Spleen (tissue), 11 donors: ENCODE data around the gene BPIFA1. TPM values are rescaled to one million over a fixed set of nuclear protein-coding genes. Genes with fewer than 3 reads are reported as not detected.

Experiments
- DNase-seq: peaks from one replicate; pipeline ENCODE4 v3.0.0-alpha.2; 2020
- H3K27ac ChIP-seq, 8 donors: fragments of 200-600 bp; sonication (generic) in 7 of 8; 1 replicate in 4 of 8; 2 replicates in 4 of 8; pipeline versions ENCODE4 v1.5.0 to v1.8.0; 2016 to 2021; ENCODE audit warnings: inconsistent platforms in 4 of 8, mild to moderate bottlenecking in 4 of 8, moderate library complexity in 1 of 8
- H3K27me3 ChIP-seq, 7 donors: fragments of 200-600 bp; sonication (generic) in 6 of 7; replicated peaks in 1 of 7; 1 replicate in 4 of 7; 2 replicates in 3 of 7; pipeline versions ENCODE4 v1.5.0 to v1.8.0; 2016 to 2021; ENCODE audit warnings: inconsistent platforms in 3 of 7, mild to moderate bottlenecking in 1 of 7
- H3K36me3 ChIP-seq, 6 donors: fragments of 200-600 bp; sonication (generic) in 5 of 6; 1 replicate in 4 of 6; 2 replicates in 2 of 6; pipeline versions ENCODE4 v1.5.0 to v1.8.0; 2016 to 2021; ENCODE audit warnings: inconsistent platforms in 2 of 6
- H3K4me1 ChIP-seq, 6 donors: fragments of 200-600 bp; sonication (generic) in 5 of 6; 1 replicate in 3 of 6; 2 replicates in 3 of 6; pipeline versions ENCODE4 v1.5.0 to v1.8.0; 2016 to 2021; ENCODE audit warnings: inconsistent platforms in 3 of 6
- H3K4me3 ChIP-seq, 8 donors: fragments of 200-600 bp; sonication (generic) in 7 of 8; 1 replicate in 4 of 8; 2 replicates in 4 of 8; pipeline versions ENCODE4 v1.5.0 to v1.8.0; 2016 to 2021; ENCODE audit warnings: inconsistent platforms in 4 of 8, mild to moderate bottlenecking in 4 of 8, moderate library complexity in 2 of 8
- H3K9me3 ChIP-seq, 8 donors: fragments of 200-600 bp; sonication (generic) in 7 of 8; 1 replicate in 4 of 8; 2 replicates in 4 of 8; pipeline versions ENCODE4 v1.5.0 to v1.8.0; 2016 to 2021; ENCODE audit warnings: inconsistent platforms in 4 of 8
- POLR2A ChIP-seq, 3 donors: fragments of 450-650 bp; IDR thresholded peaks; one replicate each; pipeline ENCODE4 v1.5.1; 2017; ENCODE audit warnings: antibody characterized with exemption in 3 of 3, mild to moderate bottlenecking in 1 of 3
- POLR2AphosphoS5 ChIP-seq, 3 donors: sonication (generic); formaldehyde crosslinking; IDR thresholded peaks; one replicate each; pipeline ENCODE4 v1.5.1; 2017; ENCODE audit warnings: antibody characterized with exemption in 3 of 3
- WGBS, 5 donors: extraction: QIAGEN DNeasy Blood & Tissue Kit in 3 of 5; methylation state at CpG; one replicate each; pipeline versions ENCODE4 v1.1.5 to v1.1.7; 2013 to 2018; 5-methylcytosine and 5-hydroxymethylcytosine counted together
- intact Hi-C: fragments of 100-400 bp; cut with DNase I; formaldehyde crosslinking; loops from one replicate; pipeline ENCODE4 v1.15.0; 2023; ENCODE audit warnings: low total_unique reads
- polyA plus RNA-seq, 3 donors: library from polyadenylated mRNA; stranded (reverse); fragments of 200-250 nt; gene quantifications; one replicate each; pipeline ENCODE4 v1.2.1, GENCODE V29; 2013
- total RNA-seq, 7 donors: library from RNA; depleted of rRNA in 3 of 7; stranded (reverse); fragments of >200 nt in 3 of 7; fragmentation: NEBNext Ultra II Directional in 4 of 7; extraction: Animal tissue kit (Norgen Biotek cat#: 25700) in 4 of 7; gene quantifications; one replicate each; pipeline versions ENCODE4 v1.1.0 to v1.2.1, GENCODE V29; 2016 to 2021
- TF ChIP-seq, protein P1 (sequence below), 11 experiments: fragments of 200-600 bp in 7 of 11; fragments of 450-650 bp in 4 of 11; sonication (generic) in 4 of 11; IDR thresholded peaks in 8 of 11; conservative IDR thresholded peaks in 3 of 11; 1 replicate in 7 of 11; 2 replicates in 4 of 11; pipeline versions ENCODE4 v1.4.0 to v1.8.0; 2016 to 2021; ENCODE audit warnings: antibody characterized with exemption in 11 of 11, inconsistent platforms in 4 of 11, mild to moderate bottlenecking in 1 of 11
- donor health status: healthy with polysubstance abuse.
- donor health status: DM: no; HTN: no; CAD: no; lungs with moderate emphysema.
- donor health status: DM: no; HTN: no; CAD: no.
- donor health status: Bipolar disorder and iron deficiency.
- donor health status: healthy.
- donor health status: DM: no; HTN: no; CAD: no.
- donor health status: DM: yes; HTN: yes; CAD: no.

Gene BPIFA1
- total and polyA plus RNA-seq, 10 donors = not detected

DNA sequence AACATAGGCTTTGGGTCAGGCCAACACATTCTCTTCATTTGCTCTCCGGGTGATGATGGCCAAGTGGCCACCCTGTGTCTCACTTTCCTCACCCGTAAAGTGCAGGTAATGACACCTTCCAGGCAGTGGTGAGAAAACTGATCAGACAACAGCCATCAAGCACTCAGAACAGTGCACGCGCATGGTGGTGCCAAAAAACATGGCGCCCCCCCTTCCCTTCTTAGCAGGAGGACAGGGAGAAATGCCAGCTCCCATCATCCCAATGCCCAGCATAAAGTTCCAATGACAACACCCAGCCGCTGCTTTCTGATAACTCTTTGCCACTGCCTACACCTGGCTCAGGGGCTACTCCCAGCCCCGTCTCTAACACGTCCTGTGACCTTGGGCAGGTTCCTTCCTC is 55.6 kb downstream of the BPIFA1 start:
- H3K4me1 ChIP-seq = no peaks in the 10 kb centered on the region
- TF ChIP-seq POLR2A (IDR thresholded peaks at IDR 0.05) (no peak), POLR2AphosphoS5 (IDR thresholded peaks at IDR 0.05) (no peak)
- TF ChIP-seq, protein P1, sequence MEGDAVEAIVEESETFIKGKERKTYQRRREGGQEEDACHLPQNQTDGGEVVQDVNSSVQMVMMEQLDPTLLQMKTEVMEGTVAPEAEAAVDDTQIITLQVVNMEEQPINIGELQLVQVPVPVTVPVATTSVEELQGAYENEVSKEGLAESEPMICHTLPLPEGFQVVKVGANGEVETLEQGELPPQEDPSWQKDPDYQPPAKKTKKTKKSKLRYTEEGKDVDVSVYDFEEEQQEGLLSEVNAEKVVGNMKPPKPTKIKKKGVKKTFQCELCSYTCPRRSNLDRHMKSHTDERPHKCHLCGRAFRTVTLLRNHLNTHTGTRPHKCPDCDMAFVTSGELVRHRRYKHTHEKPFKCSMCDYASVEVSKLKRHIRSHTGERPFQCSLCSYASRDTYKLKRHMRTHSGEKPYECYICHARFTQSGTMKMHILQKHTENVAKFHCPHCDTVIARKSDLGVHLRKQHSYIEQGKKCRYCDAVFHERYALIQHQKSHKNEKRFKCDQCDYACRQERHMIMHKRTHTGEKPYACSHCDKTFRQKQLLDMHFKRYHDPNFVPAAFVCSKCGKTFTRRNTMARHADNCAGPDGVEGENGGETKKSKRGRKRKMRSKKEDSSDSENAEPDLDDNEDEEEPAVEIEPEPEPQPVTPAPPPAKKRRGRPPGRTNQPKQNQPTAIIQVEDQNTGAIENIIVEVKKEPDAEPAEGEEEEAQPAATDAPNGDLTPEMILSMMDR (IDR thresholded peaks at IDR 0.05 in 8 of 11, conservative IDR thresholded peaks at IDR 0.05 in 3 of 11) = no peak
- intact Hi-C loops = loop anchor here (10.0 kb wide), 1 partner anchor 507 kb away; no protein-coding TSS in a partner anchor
- H3K27me3 ChIP-seq = peaks cover 0 to 32% (median 8%) of the 10 kb centered on the region in 7 donors
- no peak overlapping the region for H3K27ac ChIP-seq
- H3K4me3 ChIP-seq = no peak overlapping the region
- no peaks in the 10 kb centered on the region for H3K36me3 ChIP-seq
- no peak for DNase-seq
- WGBS, 5 donors = 78 to 90% (median 82%) methylated on average over 8 of the region's 8 CpGs
- H3K9me3 ChIP-seq = no peaks in the 10 kb centered on the region

DNA sequence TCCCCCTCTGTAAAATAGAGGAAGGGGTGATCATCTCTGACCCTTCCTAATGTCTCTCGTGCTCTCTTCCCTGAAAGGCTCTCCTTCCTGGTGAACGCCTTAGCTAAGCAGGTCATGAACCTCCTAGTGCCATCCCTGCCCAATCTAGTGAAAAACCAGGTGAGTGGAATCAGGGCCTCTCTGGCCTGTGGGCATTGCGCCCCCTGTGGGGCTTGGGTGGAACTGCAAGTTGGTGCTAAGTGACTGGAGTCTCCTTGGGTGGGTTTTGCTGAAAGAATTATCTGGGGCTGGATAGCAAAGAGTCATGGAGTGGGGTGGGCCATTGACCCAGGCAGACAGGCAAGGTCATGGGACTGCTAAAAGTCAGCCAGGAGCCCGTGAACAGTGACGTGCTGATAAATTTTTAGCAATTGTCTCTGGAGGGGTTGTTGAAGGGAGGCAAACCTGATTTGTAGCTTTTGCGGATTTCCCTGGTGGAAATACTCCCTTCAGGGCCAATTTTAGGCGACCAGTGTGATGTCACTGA is 56.1 kb downstream of the BPIFA1 start:
- H3K4me3 ChIP-seq = no peak overlapping the region
- 42 to 48% (median 43%) methylated on average over 6 to 7 of the region's 7 CpGs for WGBS, 5 donors
- H3K27ac ChIP-seq = no peak overlapping the region
- peak; percentile 83 for DNase-seq
- no peaks in the 10 kb centered on the region for H3K4me1 ChIP-seq
- H3K9me3 ChIP-seq = no peaks in the 10 kb centered on the region
- TF ChIP-seq POLR2A (IDR thresholded peaks at IDR 0.05) (no peak), POLR2AphosphoS5 (IDR thresholded peaks at IDR 0.05) (no peak)
- TF ChIP-seq, protein P1 (IDR thresholded peaks at IDR 0.05 in 8 of 11, conservative IDR thresholded peaks at IDR 0.05 in 3 of 11) = peak; percentile 54 to 90 (median 80)
- intact Hi-C loops = loop anchor here (10.0 kb wide), 1 partner anchor 507 kb away; no protein-coding TSS in a partner anchor
- H3K36me3 ChIP-seq = no peaks in the 10 kb centered on the region
- peaks cover 0 to 34% (median 8%) of the 10 kb centered on the region in 7 donors for H3K27me3 ChIP-seq

Other genes starting within 250 kb of the BPIFA1 start
- not detected for gene SUN5, start 231.6 kb upstream of the BPIFA1 start, total RNA-seq
- gene SUN5, start 231.6 kb upstream of the BPIFA1 start, polyA plus RNA-seq = not detected
- not detected for gene BPIFB2, start 228.3 kb upstream of the BPIFA1 start, total RNA-seq
- gene BPIFB2, start 228.3 kb upstream of the BPIFA1 start, polyA plus RNA-seq = not detected
- gene BPIFB6, start 204.3 kb upstream of the BPIFA1 start, total RNA-seq = not detected
- gene BPIFB6, start 204.3 kb upstream of the BPIFA1 start, polyA plus RNA-seq = not detected
- gene BPIFB3, start 182.1 kb upstream of the BPIFA1 start, total RNA-seq = not detected
- not detected for gene BPIFB3, start 182.1 kb upstream of the BPIFA1 start, polyA plus RNA-seq
- gene BPIFB4, start 156.4 kb upstream of the BPIFA1 start, total RNA-seq = not detected
- not detected for gene BPIFB4, start 156.4 kb upstream of the BPIFA1 start, polyA plus RNA-seq
- gene BPIFA2, start 67.8 kb upstream of the BPIFA1 start, total RNA-seq = not detected
- not detected for gene BPIFA2, start 67.8 kb upstream of the BPIFA1 start, polyA plus RNA-seq
- not detected for gene BPIFA3, start 18.6 kb upstream of the BPIFA1 start, total RNA-seq
- gene BPIFA3, start 18.6 kb upstream of the BPIFA1 start, polyA plus RNA-seq = not detected
- gene BPIFB1, start 47.2 kb downstream of the BPIFA1 start, total RNA-seq = not detected
- gene BPIFB1, start 47.2 kb downstream of the BPIFA1 start, polyA plus RNA-seq = under 1 TPM in 2 of 3 donors, not detected in 1; 0.06 TPM
- 10 to 100 TPM; 21.3 to 34.6 (median 33.2) TPM for gene CDK5RAP1, start 165.5 kb downstream of the BPIFA1 start, total RNA-seq
- gene CDK5RAP1, start 165.5 kb downstream of the BPIFA1 start, polyA plus RNA-seq = 10 to 100 TPM; 35.6 to 93.0 (median 60.9) TPM
- gene SNTA1, start 207.8 kb downstream of the BPIFA1 start, total RNA-seq = 1 to 10 TPM; 2.4 to 8.7 (median 3.9) TPM
- 1 to 10 TPM; 4.3 to 6.3 (median 5.9) TPM for gene SNTA1, start 207.8 kb downstream of the BPIFA1 start, polyA plus RNA-seq